Ascending aorta (tissue), 2 donors: ENCODE data around the gene KRT37. TPM values are rescaled to one million over a fixed set of nuclear protein-coding genes. Genes with fewer than 3 reads are reported as not detected.

Source experiments
- DNase-seq, 2 donors: peaks; one replicate each; pipeline ENCODE4 v3.0.0-alpha.2; 2019; ENCODE audit warnings: low spot score in 2 of 2
- H3K27ac ChIP-seq, 2 donors: fragments of 200-600 bp; sonication (generic); one replicate each; pipeline ENCODE4 v1.5.1; 2016 to 2017; ENCODE audit warnings: mild to moderate bottlenecking in 1 of 2
- H3K27me3 ChIP-seq: fragments of 200-600 bp; sonication (generic); one replicate; pipeline ENCODE4 v1.5.1; 2017
- H3K36me3 ChIP-seq, 2 donors: fragments of 200-600 bp; sonication (generic); one replicate each; pipeline ENCODE4 v1.5.1; 2016
- H3K4me1 ChIP-seq, 2 donors: fragments of 200-600 bp; sonication (generic); one replicate each; pipeline ENCODE4 v1.5.1; 2016 to 2017; ENCODE audit warnings: mild to moderate bottlenecking in 1 of 2
- H3K4me3 ChIP-seq, 2 donors: fragments of 200-600 bp; sonication (generic); one replicate each; pipeline ENCODE4 v1.5.1; 2016 to 2017; ENCODE audit warnings: mild to moderate bottlenecking in 1 of 2
- H3K9me3 ChIP-seq, 2 donors: fragments of 200-600 bp; sonication (generic); one replicate each; pipeline ENCODE4 v1.5.1; 2016
- CTCF ChIP-seq, 3 experiments: fragments of 200-600 bp in 2 of 3; fragments of 450-650 bp in 1 of 3; sonication (generic) in 2 of 3; IDR thresholded peaks; one replicate each; pipeline ENCODE4 v1.5.1; 2016 to 2019; ENCODE audit warnings: antibody characterized with exemption in 3 of 3, mild to moderate bottlenecking in 1 of 3, moderate library complexity in 1 of 3
- intact Hi-C: fragments of 100-400 bp; cut with DNase I; formaldehyde crosslinking; loops from one replicate; pipeline ENCODE4 v1.15.1; 2023
- total RNA-seq: library from RNA; depleted of rRNA; stranded (reverse); fragments of >200 nt; gene quantifications from one replicate; pipeline ENCODE4 v1.1.0, GENCODE V29; 2016

The KRT37 gene
- total RNA-seq, 1 donor from 2014 or later: not detected

- intact Hi-C loops: no loop called here
- no peak for TF ChIP-seq CTCF (IDR thresholded peaks at IDR 0.05)
These were observed 6.1 kb downstream of the KRT37 start for GRCh38 chr17:41418116-41418860.

GRCh38 chr17:41417576-41418015, 6.8 kb downstream of the KRT37 start:
- Histone ChIP-seq H3K36me3 (no peaks in the 10 kb centered on the region), H3K27ac (no peak overlapping the region), H3K9me3 (no peaks in the 10 kb centered on the region), H3K4me1 (peaks cover 0 to 9% of the 10 kb centered on the region in 2 donors), H3K27me3 (no peaks in the 10 kb centered on the region), H3K4me3 (no peak overlapping the region)
- no peak for DNase-seq
- intact Hi-C loops: no loop called here
- TF ChIP-seq CTCF (IDR thresholded peaks at IDR 0.05): no peak

More at GRCh38 chr17:41418116-41418860, 6.1 kb downstream of the KRT37 start:
- H3K36me3 ChIP-seq: no peaks in the 10 kb centered on the region
- H3K4me3 ChIP-seq: no peak overlapping the region
- H3K27ac ChIP-seq: no peak overlapping the region
- H3K27me3 ChIP-seq: no peaks in the 10 kb centered on the region
- no peak for DNase-seq
- no peaks in the 10 kb centered on the region for H3K9me3 ChIP-seq
- peaks cover 0 to 9% of the 10 kb centered on the region in 2 donors for H3K4me1 ChIP-seq

GRCh38 chr17:41417127-41417526, 7.3 kb downstream of the KRT37 start:
- no peak overlapping the region for H3K4me3 ChIP-seq
- H3K27me3 ChIP-seq: no peaks in the 10 kb centered on the region
- peaks cover 0 to 9% of the 10 kb centered on the region in 2 donors for H3K4me1 ChIP-seq
- no peak overlapping the region for H3K27ac ChIP-seq
- no peaks in the 10 kb centered on the region for H3K36me3 ChIP-seq
- intact Hi-C loops: no loop called here
- no peak for DNase-seq
- no peaks in the 10 kb centered on the region for H3K9me3 ChIP-seq
- no peak for TF ChIP-seq CTCF (IDR thresholded peaks at IDR 0.05)

- Histone ChIP-seq H3K27ac (no peak overlapping the region), H3K27me3 (no peaks in the 10 kb centered on the region), H3K36me3 (no peaks in the 10 kb centered on the region), H3K9me3 (no peaks in the 10 kb centered on the region), H3K4me1 (peaks cover 0 to 9% of the 10 kb centered on the region in 2 donors), H3K4me3 (no peak overlapping the region)
- TF ChIP-seq CTCF (IDR thresholded peaks at IDR 0.05): no peak
- no peak for DNase-seq
- intact Hi-C loops: no loop called here
These were observed 7.9 kb downstream of the KRT37 start for GRCh38 chr17:41416479-41416878.

DNA sequence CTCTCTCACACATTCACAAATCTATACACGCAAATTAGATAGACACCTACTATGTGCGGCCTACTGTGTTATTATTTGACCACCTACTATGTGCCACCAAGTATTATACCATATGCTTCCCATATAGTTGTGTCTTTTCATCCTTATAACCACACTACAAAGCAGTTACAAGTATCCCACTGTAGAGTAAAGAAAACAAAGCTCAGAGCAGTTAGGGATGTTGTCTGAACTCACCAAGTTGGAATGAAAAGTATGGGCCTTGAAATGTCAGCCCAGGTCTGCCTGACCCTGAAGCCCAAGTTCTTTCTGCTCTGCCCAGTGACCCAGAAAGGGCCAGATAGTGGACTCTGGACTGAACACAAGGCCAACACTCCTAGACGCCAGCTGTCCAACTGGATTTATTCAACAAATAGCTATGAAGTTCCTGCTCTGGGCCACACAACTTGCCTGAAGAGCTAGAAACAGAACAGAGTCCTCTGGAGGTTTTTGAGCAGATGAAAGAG, 8.5 kb downstream of the KRT37 start:
- intact Hi-C loops: no loop called here

More for the DNA sequence above, 8.5 kb downstream of the KRT37 start:
- no peak for DNase-seq
- Histone ChIP-seq H3K4me3 (no peak overlapping the region), H3K27ac (no peak overlapping the region), H3K4me1 (peaks cover 0 to 9% of the 10 kb centered on the region in 2 donors), H3K36me3 (no peaks in the 10 kb centered on the region), H3K27me3 (no peaks in the 10 kb centered on the region), H3K9me3 (no peaks in the 10 kb centered on the region)
- TF ChIP-seq CTCF (IDR thresholded peaks at IDR 0.05): no peak
